Measurements from ENCODE around the gene CHCHD4.

DNA sequence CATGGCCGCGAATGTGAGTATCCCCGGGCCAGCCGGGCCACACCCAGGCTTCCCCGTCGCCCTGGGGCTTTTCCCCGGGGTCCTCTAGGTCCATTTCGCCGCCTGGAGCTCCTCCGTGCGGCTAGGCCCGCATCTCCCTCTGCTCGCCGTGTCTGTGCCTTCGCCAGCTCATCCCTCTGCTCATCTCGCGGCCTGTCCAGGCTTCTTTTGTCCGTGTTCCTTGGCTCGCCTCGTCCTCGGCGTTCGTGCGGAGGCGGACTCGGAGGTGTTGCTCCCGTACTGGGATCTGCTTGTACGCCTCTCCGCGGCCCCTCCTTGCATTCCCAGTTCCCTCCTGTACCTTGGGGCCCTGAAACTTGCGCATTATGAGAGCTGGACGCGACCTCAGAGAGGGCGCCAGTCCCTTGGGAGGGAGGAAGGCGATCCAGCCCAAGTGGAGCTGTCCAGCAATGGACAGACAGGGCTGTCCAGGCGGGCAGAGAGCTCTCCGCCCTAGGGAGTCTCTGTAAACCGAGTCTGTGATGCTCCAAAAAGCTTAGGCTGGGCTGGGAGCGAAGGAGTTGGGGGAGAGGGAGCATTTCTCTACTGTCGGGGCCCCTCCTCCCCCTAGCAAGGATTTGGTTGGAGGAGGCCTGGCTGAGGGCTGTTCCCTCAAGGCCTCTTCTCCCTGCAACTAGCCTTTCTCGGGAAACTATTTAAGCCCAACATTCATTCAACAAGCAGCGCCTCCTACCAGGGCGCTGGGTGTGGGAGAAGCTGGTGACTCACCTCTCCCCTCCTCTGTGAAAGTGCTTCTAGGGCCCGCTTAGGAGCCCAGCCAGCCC, 735 bp upstream of the CHCHD4 start:
- TF ChIP-seq, protein P1, sequence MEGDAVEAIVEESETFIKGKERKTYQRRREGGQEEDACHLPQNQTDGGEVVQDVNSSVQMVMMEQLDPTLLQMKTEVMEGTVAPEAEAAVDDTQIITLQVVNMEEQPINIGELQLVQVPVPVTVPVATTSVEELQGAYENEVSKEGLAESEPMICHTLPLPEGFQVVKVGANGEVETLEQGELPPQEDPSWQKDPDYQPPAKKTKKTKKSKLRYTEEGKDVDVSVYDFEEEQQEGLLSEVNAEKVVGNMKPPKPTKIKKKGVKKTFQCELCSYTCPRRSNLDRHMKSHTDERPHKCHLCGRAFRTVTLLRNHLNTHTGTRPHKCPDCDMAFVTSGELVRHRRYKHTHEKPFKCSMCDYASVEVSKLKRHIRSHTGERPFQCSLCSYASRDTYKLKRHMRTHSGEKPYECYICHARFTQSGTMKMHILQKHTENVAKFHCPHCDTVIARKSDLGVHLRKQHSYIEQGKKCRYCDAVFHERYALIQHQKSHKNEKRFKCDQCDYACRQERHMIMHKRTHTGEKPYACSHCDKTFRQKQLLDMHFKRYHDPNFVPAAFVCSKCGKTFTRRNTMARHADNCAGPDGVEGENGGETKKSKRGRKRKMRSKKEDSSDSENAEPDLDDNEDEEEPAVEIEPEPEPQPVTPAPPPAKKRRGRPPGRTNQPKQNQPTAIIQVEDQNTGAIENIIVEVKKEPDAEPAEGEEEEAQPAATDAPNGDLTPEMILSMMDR (IDR thresholded peaks at IDR 0.05), result peak; percentile 13
- no peak for TF ChIP-seq EZH2 (IDR thresholded peaks at IDR 0.05)
- no peak for TF ChIP-seq EZH2phosphoT487 (IDR thresholded peaks at IDR 0.05)
